GM12878 (cell line): Measurements from ENCODE around the gene UTP4. TPM values are rescaled to one million over a fixed set of nuclear protein-coding genes. Genes with fewer than 3 reads are reported as not detected.
"Not testable (repeated sequence)": the region's sequence is repeated elsewhere in the genome, so short reads cannot be mapped to it uniquely, and the experiment has no call there.

Source experiments
- ATAC-seq: fragments of 200-7000 bp; cut with Tn5 transposase; 3 replicates; pipeline ENCODE4 v1.9.1; 2020; ENCODE audit warnings: mild to moderate bottlenecking, moderate library complexity
- BruUV-seq: library from RNA; stranded (reverse); fragments of 400-500 nt; replicated peaks from 2 replicates; lab custom pipeline; 2021; lab: Mats Ljungman, UMichigan
- CTCF ChIA-PET: fragments of 300-600 bp; sonication (Branson Sonifier 250); formaldehyde crosslinking; extraction: SDS; loops from one replicate; lab custom pipeline; 2021; ENCODE audit warnings: inconsistent platforms; lab: Yijun Ruan, JAX
- POLR2A ChIA-PET: fragments of 350-600 bp; formaldehyde crosslinking; extraction: SDS; loops from one replicate; lab custom pipeline; 2021; ENCODE audit warnings: inconsistent platforms; lab: Charles Lee
- RAD21 ChIA-PET: fragments of 300-600 bp; sonication (Branson Sonifier 250); formaldehyde crosslinking; loops from one replicate; lab custom pipeline; 2023; ENCODE audit warnings: antibody characterized with exemption; ENCODE audit not compliant: unreplicated experiment; lab: Charles Lee
- SMC1A ChIA-PET: fragments of 300-600 bp; sonication (Branson Sonifier 250); formaldehyde crosslinking; loops from one replicate; lab custom pipeline; 2023; ENCODE audit not compliant: unreplicated experiment, uncharacterized antibody; lab: Charles Lee
- DNase-seq: peaks from one replicate; pipeline ENCODE4 v3.0.0-alpha.2; 2011; ENCODE audit warnings: low read depth, low spot score
- FAIRE-seq: peaks from 3 replicates; lab custom pipeline; 2011; peaks lifted over from hg19 to GRCh38; lab: Jason Lieb, UNC
- H2AFZ ChIP-seq: 2 replicates; pipeline ENCODE4 v1.6.0; 2011; ENCODE audit warnings: low read depth, low read length, control low read depth; ENCODE audit not compliant: control insufficient read depth
- H3K27ac ChIP-seq: 2 replicates; pipeline ENCODE4 v1.5.1; 2011; ENCODE audit warnings: control low read depth; ENCODE audit not compliant: control insufficient read depth, insufficient read depth
- H3K27me3 ChIP-seq, 2 experiments: replicated peaks in 1 of 2; 2 replicates each; pipeline versions ENCODE4 v1.6.0 to v1.6.1; 2011; ENCODE audit warnings: low read length in 1 of 2; ENCODE audit not compliant: control insufficient read depth in 2 of 2, insufficient read depth in 2 of 2
- H3K36me3 ChIP-seq, 2 experiments: 2 replicates each; pipeline ENCODE4 v1.5.1; 2011; ENCODE audit warnings: low read length in 1 of 2; ENCODE audit not compliant: control insufficient read depth in 2 of 2, insufficient read depth in 2 of 2
- H3K4me1 ChIP-seq: 2 replicates; pipeline ENCODE4 v1.6.1; 2011; ENCODE audit warnings: mild to moderate bottlenecking, low read length, moderate library complexity, mixed read lengths; ENCODE audit not compliant: control insufficient read depth, insufficient read depth
- H3K4me2 ChIP-seq: 2 replicates; pipeline ENCODE4 v1.6.0; 2011; ENCODE audit warnings: control low read depth; ENCODE audit not compliant: control insufficient read depth, insufficient read depth
- H3K4me3 ChIP-seq: fragments of 200-600 bp; sonication (generic); 2 replicates; pipeline ENCODE4 v1.5.1; 2016
- H3K79me2 ChIP-seq: 2 replicates; pipeline ENCODE4 v1.6.0; 2011; ENCODE audit warnings: low read length; ENCODE audit not compliant: control insufficient read depth, insufficient read depth
- H3K9ac ChIP-seq: 2 replicates; pipeline ENCODE4 v1.8.0; 2011; ENCODE audit warnings: low read length, control low read depth, mixed read lengths; ENCODE audit not compliant: control insufficient read depth, insufficient read depth
- H3K9me3 ChIP-seq: replicated peaks from 3 replicates; pipeline ENCODE4 v1.5.1; 2011; ENCODE audit warnings: mild to moderate bottlenecking, low read length; ENCODE audit not compliant: control insufficient read depth, insufficient read depth
- H4K20me1 ChIP-seq: 2 replicates; pipeline ENCODE4 v1.6.0; 2011; ENCODE audit not compliant: control insufficient read depth, insufficient read depth
- LARP7 ChIP-seq: fragments of 450-650 bp; IDR thresholded peaks from 2 replicates; pipeline ENCODE4 v1.6.1; 2017; ENCODE audit warnings: mild to moderate bottlenecking
- WGBS: methylation state at CpG from one replicate; pipeline ENCODE4 v1.1.6; 2016; ENCODE audit warnings: low lambda C conversion rate; ENCODE audit not compliant: insufficient replicate concordance, insufficient coverage; ENCODE audit errors: missing lambda C conversion rate; 5-methylcytosine and 5-hydroxymethylcytosine counted together
- in situ Hi-C: fragments of 300-500 bp; cut with MboI; formaldehyde crosslinking; loops from 9 replicates; pipeline ENCODE4 v1.14.3; 2018; ENCODE audit warnings: mixed read lengths
- intact Hi-C: fragments of 100-400 bp; cut with micrococcal nuclease; formaldehyde crosslinking; loops from one replicate; pipeline ENCODE4 v1.14.2; 2022; ENCODE audit not compliant: unreplicated experiment
- polyA plus RNA-seq, 11 experiments: library from polyadenylated mRNA; depleted of rRNA in 4 of 11; unstranded in 6 of 11; stranded (reverse) in 5 of 11; fragments of >200 nt; fragmentation: Nextera tagmentation in 4 of 11; fragmentation: Illumina TruSeq in 1 of 11; extraction: Ambion mirVana in 4 of 11; extraction: Trizol in 1 of 11; gene quantifications; 1 replicate in 1 of 11; 2 replicates in 10 of 11; pipeline versions ENCODE4 v1.2.1 to v1.2.3, GENCODE V29; 2011 to 2016; ENCODE audit warnings: inconsistent platforms in 2 of 11, missing spikeins in 2 of 11, low read depth in 1 of 11
- total RNA-seq, 4 experiments: library from RNA; depleted of rRNA in 3 of 4; stranded (reverse); fragments of >200 nt in 3 of 4; fragmentation: Illumina TruSeq in 1 of 4; extraction: Trizol in 1 of 4; gene quantifications; 2 replicates each; pipeline versions ENCODE4 v1.2.1 to v1.2.3, GENCODE V29; 2013 to 2021
- TF ChIP-seq, protein P1 (sequence below): fragments of 450-650 bp; IDR thresholded peaks from 2 replicates; pipeline ENCODE4 v1.6.1; 2016; ENCODE audit warnings: mild to moderate bottlenecking, moderate library complexity, borderline replicate concordance

UTP4 gene
- total and polyA plus RNA-seq, 10 of the 15 experiments (the other 5 are each of a cell fraction or from before 2014, with no cell fraction given) = 32.5 to 131 (median 84.0) TPM

DNA sequence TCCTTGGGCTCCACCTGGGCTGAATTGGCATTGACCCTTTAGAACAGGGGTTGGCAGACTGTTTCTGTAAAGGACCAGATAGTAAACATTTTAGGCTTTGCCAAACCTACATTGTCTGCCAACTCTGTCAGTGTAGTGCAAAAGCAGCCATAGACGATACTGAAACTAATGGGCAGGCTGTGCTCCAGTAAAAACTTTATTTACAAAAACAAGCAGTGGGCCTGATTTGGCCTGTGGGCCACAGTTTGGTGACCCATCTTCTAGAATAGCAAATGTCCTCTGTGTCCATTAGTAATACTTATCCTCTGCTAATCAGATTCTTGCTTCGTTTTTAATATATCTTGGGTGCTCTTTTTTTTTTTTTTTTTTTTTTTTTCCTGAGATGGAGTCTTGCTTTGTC lies 6.2 kb downstream of the UTP4 start:
- DNase-seq = no peak
- H3K27me3 ChIP-seq = no peaks in the 10 kb centered on the region
- FAIRE-seq = no peak
- in situ Hi-C loops (no loop called here), intact Hi-C loops (no loop called here)
- SMC1A ChIA-PET = no interaction called here
- TF ChIP-seq, protein P1, sequence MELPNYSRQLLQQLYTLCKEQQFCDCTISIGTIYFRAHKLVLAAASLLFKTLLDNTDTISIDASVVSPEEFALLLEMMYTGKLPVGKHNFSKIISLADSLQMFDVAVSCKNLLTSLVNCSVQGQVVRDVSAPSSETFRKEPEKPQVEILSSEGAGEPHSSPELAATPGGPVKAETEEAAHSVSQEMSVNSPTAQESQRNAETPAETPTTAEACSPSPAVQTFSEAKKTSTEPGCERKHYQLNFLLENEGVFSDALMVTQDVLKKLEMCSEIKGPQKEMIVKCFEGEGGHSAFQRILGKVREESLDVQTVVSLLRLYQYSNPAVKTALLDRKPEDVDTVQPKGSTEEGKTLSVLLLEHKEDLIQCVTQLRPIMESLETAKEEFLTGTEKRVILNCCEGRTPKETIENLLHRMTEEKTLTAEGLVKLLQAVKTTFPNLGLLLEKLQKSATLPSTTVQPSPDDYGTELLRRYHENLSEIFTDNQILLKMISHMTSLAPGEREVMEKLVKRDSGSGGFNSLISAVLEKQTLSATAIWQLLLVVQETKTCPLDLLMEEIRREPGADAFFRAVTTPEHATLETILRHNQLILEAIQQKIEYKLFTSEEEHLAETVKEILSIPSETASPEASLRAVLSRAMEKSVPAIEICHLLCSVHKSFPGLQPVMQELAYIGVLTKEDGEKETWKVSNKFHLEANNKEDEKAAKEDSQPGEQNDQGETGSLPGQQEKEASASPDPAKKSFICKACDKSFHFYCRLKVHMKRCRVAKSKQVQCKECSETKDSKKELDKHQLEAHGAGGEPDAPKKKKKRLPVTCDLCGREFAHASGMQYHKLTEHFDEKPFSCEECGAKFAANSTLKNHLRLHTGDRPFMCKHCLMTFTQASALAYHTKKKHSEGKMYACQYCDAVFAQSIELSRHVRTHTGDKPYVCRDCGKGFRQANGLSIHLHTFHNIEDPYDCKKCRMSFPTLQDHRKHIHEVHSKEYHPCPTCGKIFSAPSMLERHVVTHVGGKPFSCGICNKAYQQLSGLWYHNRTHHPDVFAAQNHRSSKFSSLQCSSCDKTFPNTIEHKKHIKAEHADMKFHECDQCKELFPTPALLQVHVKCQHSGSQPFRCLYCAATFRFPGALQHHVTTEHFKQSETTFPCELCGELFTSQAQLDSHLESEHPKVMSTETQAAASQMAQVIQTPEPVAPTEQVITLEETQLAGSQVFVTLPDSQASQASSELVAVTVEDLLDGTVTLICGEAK = peak; percentile 67
- TF ChIP-seq LARP7 = no peak
- H3K4me1 ChIP-seq = peaks cover 2% of the 10 kb centered on the region; the same call in 1 of the 2 replicates
- H3K4me2 ChIP-seq = no peak overlapping the region
- H3K27ac ChIP-seq = no peak overlapping the region
- CTCF ChIA-PET = no interaction called here
- H3K79me2 ChIP-seq = peaks cover 33% of the 10 kb centered on the region
- ATAC-seq = no peak
- no peaks in the 10 kb centered on the region for H3K9me3 ChIP-seq
- POLR2A ChIA-PET = no interaction called here
- RAD21 ChIA-PET = no interaction called here
- BruUV-seq = no TSS peak
- no peaks in the 10 kb centered on the region for H4K20me1 ChIP-seq
- WGBS = 84% methylated on average over 2 of the region's 2 CpGs
- H3K4me3 ChIP-seq = no peak overlapping the region
- no peak overlapping the region for H2AFZ ChIP-seq
- H3K36me3 ChIP-seq = peaks cover 19 to 29% of the 10 kb centered on the region in 2 experiments
- H3K9ac ChIP-seq = no peak overlapping the region

DNA sequence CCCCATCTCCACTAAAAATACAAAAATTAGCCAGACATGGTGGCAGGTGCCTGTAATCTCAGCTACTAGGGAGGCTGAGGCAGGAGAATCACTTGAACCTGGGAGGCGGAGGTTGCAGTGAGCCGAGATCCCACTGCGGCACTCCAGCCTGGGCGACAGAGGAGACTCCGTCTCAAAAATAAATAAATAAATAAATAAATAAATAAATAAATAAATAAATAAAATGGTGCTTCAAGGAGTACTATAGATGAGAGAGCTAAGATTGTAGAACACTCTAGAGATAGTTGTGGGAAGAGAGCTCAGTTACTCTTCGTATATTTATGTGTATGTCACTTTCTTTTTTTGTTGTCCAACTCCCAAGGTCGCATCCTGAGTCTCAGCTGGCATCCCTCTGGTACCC lies 7.0 kb downstream of the UTP4 start:
- POLR2A ChIA-PET = interaction anchor here (0.6 kb wide), 1 partner anchor 233 kb away, joined by 4 read pairs; no protein-coding TSS in a partner anchor
- SMC1A ChIA-PET = interaction anchor here (0.8 to 1.5 kb wide), 4 partner anchors 11 to 238 kb away, joined by 3 to 7 read pairs (median 4); no protein-coding TSS in a partner anchor
- FAIRE-seq, H3K4me1 ChIP-seq, ATAC-seq, H3K9ac ChIP-seq, DNase-seq, RAD21 ChIA-PET, H2AFZ ChIP-seq, BruUV-seq, H3K9me3 ChIP-seq, H3K27ac ChIP-seq, H3K27me3 ChIP-seq, in situ Hi-C loops, H3K4me2 ChIP-seq, H3K4me3 ChIP-seq, H4K20me1 ChIP-seq, intact Hi-C loops: not testable (repeated sequence)
- WGBS = 95% methylated on average over 7 of the region's 7 CpGs
- peaks cover 24% of the 10 kb centered on the region for H3K79me2 ChIP-seq
- peaks cover 19 to 29% of the 10 kb centered on the region in 2 experiments for H3K36me3 ChIP-seq
- CTCF ChIA-PET = interaction anchor here (0.7 to 2.7 kb wide), 3 partner anchors 10 to 44 kb away, joined by 3 to 14 read pairs (median 3); no protein-coding TSS in a partner anchor
